Fibroblast of pulmonary artery (primary cell): ENCODE measurements around the gene SETD6.
"Not testable (repeated sequence)": the region's sequence is repeated elsewhere in the genome, so short reads cannot be mapped to it uniquely, and the experiment has no call there.

ENCODE experiments used
- DNase-seq: peaks from one replicate; pipeline ENCODE4 v3.0.0-alpha.2; 2010; ENCODE audit warnings: low read depth
- H3K4me3 ChIP-seq: replicated peaks from 2 replicates; pipeline ENCODE4 v1.5.1; 2011; ENCODE audit warnings: low read depth, mild to moderate bottlenecking, control low read depth, low read length, moderate library complexity
- CTCF ChIP-seq: IDR thresholded peaks from 2 replicates; pipeline ENCODE4 v1.5.1; 2011; ENCODE audit warnings: mild to moderate bottlenecking, control low read depth, low read length, inconsistent platforms; ENCODE audit errors: missing control alignments

The SETD6 gene

GRCh38 chr16:58542291-58542690 lies 27.0 kb downstream of the SETD6 start:
- H3K4me3 ChIP-seq, result no peak overlapping the region
- no peak for DNase-seq
- no peak for TF ChIP-seq CTCF

DNA sequence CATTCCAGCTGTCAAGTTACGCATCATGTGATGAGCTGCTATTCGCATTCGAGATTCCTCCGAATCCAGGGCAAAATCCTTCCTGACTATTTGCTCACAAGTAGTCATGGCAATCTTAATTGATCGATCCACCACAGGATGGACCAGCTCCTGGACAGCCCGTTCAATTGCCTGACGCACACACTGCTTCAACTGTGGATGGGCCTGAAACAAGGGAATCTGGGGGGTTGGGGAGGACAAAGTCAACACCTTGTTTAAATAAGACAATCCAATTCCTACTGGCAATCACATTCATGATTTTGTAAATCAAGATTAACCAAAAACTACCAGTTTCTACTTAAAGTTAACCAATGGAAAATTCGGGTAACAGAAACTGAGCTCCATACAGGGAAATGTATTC lies 28.4 kb downstream of the SETD6 start:
- no peak for DNase-seq
- TF ChIP-seq CTCF, result no peak
- no peak overlapping the region for H3K4me3 ChIP-seq

DNA sequence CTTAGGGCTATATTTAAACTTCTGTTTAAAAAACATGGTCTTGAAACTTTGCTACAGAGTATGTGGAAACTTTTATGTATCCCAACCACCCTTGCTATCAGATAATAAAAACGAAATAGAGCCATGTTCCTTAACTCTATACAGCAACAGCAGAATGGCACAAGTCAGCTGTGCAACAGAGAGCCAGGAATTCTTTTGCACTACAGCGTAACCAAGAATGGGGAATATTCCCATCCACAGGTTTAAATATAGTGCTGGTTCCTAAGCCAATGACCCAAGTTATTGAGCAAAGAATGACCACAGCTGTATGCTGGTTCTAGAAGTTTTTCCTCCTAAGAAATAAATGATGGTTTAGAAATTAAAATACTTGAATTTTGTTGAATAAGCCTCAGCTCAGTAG lies 33.1 kb downstream of the SETD6 start:
- TF ChIP-seq CTCF, result no peak
- no peak for DNase-seq
- no peak overlapping the region for H3K4me3 ChIP-seq

DNA sequence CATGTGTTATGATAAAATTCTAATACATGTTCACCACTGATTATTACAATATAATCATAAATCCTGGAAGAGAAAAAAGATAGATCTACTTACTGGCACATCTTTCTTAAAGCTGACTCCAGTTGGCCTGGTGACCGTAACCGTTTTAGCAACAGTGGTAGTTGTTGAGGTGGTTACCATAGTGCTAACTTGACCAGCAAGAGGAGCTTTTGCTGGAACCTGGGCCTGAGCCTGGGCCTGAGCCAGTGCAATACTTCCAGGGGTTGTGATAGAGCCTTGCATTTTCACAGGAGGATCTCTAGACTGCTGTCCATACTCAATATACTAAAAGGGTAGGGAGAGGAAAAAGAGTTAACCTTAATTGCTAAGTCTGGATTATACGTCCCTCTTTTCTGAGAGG lies 36.2 kb downstream of the SETD6 start:
- no peak for DNase-seq
- no peak for TF ChIP-seq CTCF
- H3K4me3 ChIP-seq, result no peak overlapping the region

DNA sequence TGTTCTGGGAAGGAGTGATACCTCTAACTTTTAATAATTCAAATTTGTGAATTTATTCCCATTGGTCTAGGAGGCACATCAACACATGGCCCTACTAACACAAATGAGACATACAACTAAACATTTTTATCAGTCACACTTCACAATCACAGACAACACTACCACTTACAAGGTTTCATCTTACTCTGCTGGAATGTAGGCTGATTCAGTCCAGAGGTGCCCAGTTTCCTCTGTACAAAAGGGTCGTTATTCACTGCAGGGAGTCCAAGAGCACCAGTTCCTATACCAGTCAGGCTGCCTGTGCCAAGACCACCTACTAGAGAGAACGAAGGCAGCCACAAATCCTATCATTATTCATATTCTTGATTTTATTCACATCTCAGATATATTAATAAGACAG lies 41.4 kb downstream of the SETD6 start:
- no peak for TF ChIP-seq CTCF
- H3K4me3 ChIP-seq, result no peak overlapping the region
- no peak for DNase-seq

- no peak for TF ChIP-seq CTCF
- peak; percentile 75 for DNase-seq
Observed at GRCh38 chr16:58563235-58563634, 47.9 kb downstream of the SETD6 start.

DNA sequence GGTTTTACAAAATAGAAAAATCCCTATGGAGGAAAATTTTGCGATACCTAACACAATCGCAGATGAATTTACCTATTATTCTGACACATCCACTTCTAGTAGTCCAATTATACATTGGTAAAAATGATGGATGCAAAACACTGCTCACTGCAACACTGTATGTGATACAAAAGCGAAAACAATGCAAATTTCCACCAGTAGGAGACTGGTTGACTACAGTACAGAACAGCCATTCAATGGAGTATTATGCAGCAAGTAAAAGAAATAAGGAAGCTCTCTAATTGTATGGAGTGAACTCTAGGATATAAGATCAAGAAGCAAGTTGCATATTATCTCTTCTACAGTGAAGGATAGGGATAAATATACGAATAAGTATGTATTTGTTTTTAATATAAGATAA lies 48.5 kb downstream of the SETD6 start:
- no peak for TF ChIP-seq CTCF

More at GRCh38 chr16:58563235-58563634, 47.9 kb downstream of the SETD6 start:
- no peak overlapping the region for H3K4me3 ChIP-seq

GRCh38 chr16:58565697-58566096 lies 50.4 kb downstream of the SETD6 start:
- H3K4me3 ChIP-seq, DNase-seq: not testable (repeated sequence)

More for the DNA sequence above, 48.5 kb downstream of the SETD6 start:
- DNase-seq, result no peak
- no peak overlapping the region for H3K4me3 ChIP-seq
